HepG2 (cell line): ENCODE results near the gene TBCCD1. TPM values are rescaled to one million over a fixed set of nuclear protein-coding genes. Genes with fewer than 3 reads are reported as not detected.

ENCODE experiments used
- AKNA ChIP-seq: sonication (generic); formaldehyde crosslinking; IDR thresholded peaks from 2 replicates; pipeline ENCODE4 v1.4.0; 2020; ENCODE audit warnings: missing genetic modification reagents, borderline replicate concordance
- CENPX ChIP-seq: sonication (generic); formaldehyde crosslinking; IDR thresholded peaks from 2 replicates; pipeline ENCODE4 v1.9.0; 2021; ENCODE audit warnings: mild to moderate bottlenecking, missing genetic modification reagents, moderate library complexity
- CREM ChIP-seq, 2 experiments: sonication (generic) in 1 of 2; formaldehyde crosslinking in 1 of 2; IDR thresholded peaks; 2 replicates each; pipeline versions ENCODE4 v1.4.0 to v1.6.1; 2016 to 2020; ENCODE audit warnings: antibody characterized with exemption in 1 of 2, mild to moderate bottlenecking in 1 of 2, missing genetic modification reagents in 1 of 2
- FOXC1 ChIP-seq: sonication (generic); formaldehyde crosslinking; IDR thresholded peaks from 2 replicates; pipeline ENCODE4 v1.8.0; 2022; ENCODE audit warnings: mild to moderate bottlenecking, missing genetic modification reagents, borderline replicate concordance
- GFI1 ChIP-seq: sonication (generic); formaldehyde crosslinking; IDR thresholded peaks from 2 replicates; pipeline ENCODE4 v1.5.0; 2020; ENCODE audit warnings: missing genetic modification reagents, mild to moderate bottlenecking, borderline replicate concordance
- GLMP ChIP-seq: sonication (generic); formaldehyde crosslinking; IDR thresholded peaks from 2 replicates; pipeline ENCODE4 v1.9.0; 2021; ENCODE audit warnings: missing genetic modification reagents, mild to moderate bottlenecking, borderline replicate concordance
- KLF15 ChIP-seq: sonication (generic); formaldehyde crosslinking; IDR thresholded peaks from 2 replicates; pipeline ENCODE4 v1.8.1; 2023; ENCODE audit warnings: borderline replicate concordance, mild to moderate bottlenecking, inconsistent platforms, missing genetic modification reagents, mixed read lengths
- YEATS4 ChIP-seq: sonication (generic); formaldehyde crosslinking; IDR thresholded peaks from 2 replicates; pipeline ENCODE4 v1.4.0; 2020; ENCODE audit warnings: missing genetic modification reagents, borderline replicate concordance
- ZBTB39 ChIP-seq: sonication (generic); formaldehyde crosslinking; IDR thresholded peaks from 2 replicates; pipeline ENCODE4 v1.5.0; 2020; ENCODE audit warnings: missing genetic modification reagents
- ZFX ChIP-seq: sonication (generic); formaldehyde crosslinking; IDR thresholded peaks from 2 replicates; pipeline ENCODE4 v1.4.0; 2020; ENCODE audit warnings: mild to moderate bottlenecking, low read depth, missing genetic modification reagents, moderate library complexity
- ZKSCAN1 ChIP-seq: fragments of 150-350 bp; IDR thresholded peaks from 2 replicates; pipeline ENCODE4 v1.6.1; 2014; ENCODE audit warnings: low read length
- ZNF282 ChIP-seq: fragments of 450-650 bp; IDR thresholded peaks from 2 replicates; pipeline ENCODE4 v1.6.1; 2018; ENCODE audit not compliant: partially characterized antibody
- ZNF496 ChIP-seq: sonication (generic); formaldehyde crosslinking; IDR thresholded peaks from 2 replicates; pipeline ENCODE4 v1.8.1; 2023; ENCODE audit warnings: mild to moderate bottlenecking, moderate library complexity, missing genetic modification reagents; ENCODE audit not compliant: insufficient replicate concordance
- ZNF512 ChIP-seq: sonication (generic); formaldehyde crosslinking; IDR thresholded peaks from 2 replicates; pipeline ENCODE4 v1.4.0; 2020; ENCODE audit warnings: mild to moderate bottlenecking, missing genetic modification reagents
- ZNF710 ChIP-seq: sonication (generic); formaldehyde crosslinking; IDR thresholded peaks from 2 replicates; pipeline ENCODE4 v1.5.0; 2020; ENCODE audit warnings: mild to moderate bottlenecking, missing genetic modification reagents, borderline replicate concordance
- ZNF891 ChIP-seq: sonication (generic); formaldehyde crosslinking; IDR thresholded peaks from 2 replicates; pipeline ENCODE4 v1.5.0; 2020; ENCODE audit warnings: mild to moderate bottlenecking, missing genetic modification reagents
- polyA plus RNA-seq, 8 experiments: library from polyadenylated mRNA; depleted of rRNA in 3 of 8; stranded (reverse) in 7 of 8; unstranded in 1 of 8; fragments of >200 nt; fragmentation: Illumina TruSeq in 4 of 8; extraction: Trizol in 4 of 8; gene quantifications; 2 replicates each; pipeline versions ENCODE4 v1.2.1 to v1.2.3, GENCODE V29; 2011 to 2016; ENCODE audit warnings: low read depth in 4 of 8, missing spikeins in 1 of 8, mixed read lengths in 1 of 8; ENCODE audit not compliant: insufficient read depth in 1 of 8
- total RNA-seq, 5 experiments: library from RNA; depleted of rRNA; stranded (reverse); fragments of >200 nt; fragmentation: Illumina TruSeq; extraction: Trizol; gene quantifications; 2 replicates each; pipeline ENCODE4 v1.2.3, GENCODE V29; 2016; ENCODE audit warnings: low read depth in 1 of 5

Gene TBCCD1
- total and polyA plus RNA-seq, 2 of the 13 experiments (the other 11 are each of a cell fraction or from before 2014, with no cell fraction given) = 13.6 to 16.2 TPM

- no peak for TF ChIP-seq ZNF891 (CRISPR knock-in tag)
- no peak for TF ChIP-seq ZNF512
- no peak for TF ChIP-seq AKNA (CRISPR knock-in tag)
- TF ChIP-seq FOXC1 (CRISPR knock-in tag) = no peak
- no peak for TF ChIP-seq ZNF710 (CRISPR knock-in tag)
- no peak for TF ChIP-seq GFI1 (CRISPR knock-in tag)
- peak; percentile 44; the same call in 1 of the 2 replicates for TF ChIP-seq CREM (IDR thresholded peaks at IDR 0.05)
- no peak for TF ChIP-seq CREM (CRISPR knock-in tag; IDR thresholded peaks at IDR 0.05)
- TF ChIP-seq ZKSCAN1 = no peak
- TF ChIP-seq ZNF496 (CRISPR knock-in tag) = no peak
- no peak for TF ChIP-seq YEATS4 (CRISPR knock-in tag)
- no peak for TF ChIP-seq ZNF282
- TF ChIP-seq GLMP (CRISPR knock-in tag) = no peak
- TF ChIP-seq CENPX (CRISPR knock-in tag) = no peak
- TF ChIP-seq ZFX (CRISPR knock-in tag) = no peak
- no peak for TF ChIP-seq KLF15 (CRISPR knock-in tag)
- TF ChIP-seq ZBTB39 (CRISPR knock-in tag) = no peak
These were observed 14.6 kb downstream of the TBCCD1 start (continued) for GRCh38 chr3:186552408-186553031.
